GM12865 (cell line): ENCODE data around the gene ZBTB20.

Experiments used
- DNase-seq: peaks from one replicate; pipeline ENCODE4 v3.0.0; 2010; ENCODE audit warnings: low read depth
- H3K4me3 ChIP-seq: 2 replicates; pipeline ENCODE4 v1.5.1; 2011; ENCODE audit warnings: mild to moderate bottlenecking, low read depth, low read length, control low read depth
- TF ChIP-seq, protein P1 (sequence below): IDR thresholded peaks from 2 replicates; pipeline ENCODE4 v1.5.1; 2011; ENCODE audit warnings: low read length, control low read depth, low read depth, inconsistent platforms; ENCODE audit not compliant: insufficient read depth; ENCODE audit errors: missing control alignments

Gene ZBTB20

DNA sequence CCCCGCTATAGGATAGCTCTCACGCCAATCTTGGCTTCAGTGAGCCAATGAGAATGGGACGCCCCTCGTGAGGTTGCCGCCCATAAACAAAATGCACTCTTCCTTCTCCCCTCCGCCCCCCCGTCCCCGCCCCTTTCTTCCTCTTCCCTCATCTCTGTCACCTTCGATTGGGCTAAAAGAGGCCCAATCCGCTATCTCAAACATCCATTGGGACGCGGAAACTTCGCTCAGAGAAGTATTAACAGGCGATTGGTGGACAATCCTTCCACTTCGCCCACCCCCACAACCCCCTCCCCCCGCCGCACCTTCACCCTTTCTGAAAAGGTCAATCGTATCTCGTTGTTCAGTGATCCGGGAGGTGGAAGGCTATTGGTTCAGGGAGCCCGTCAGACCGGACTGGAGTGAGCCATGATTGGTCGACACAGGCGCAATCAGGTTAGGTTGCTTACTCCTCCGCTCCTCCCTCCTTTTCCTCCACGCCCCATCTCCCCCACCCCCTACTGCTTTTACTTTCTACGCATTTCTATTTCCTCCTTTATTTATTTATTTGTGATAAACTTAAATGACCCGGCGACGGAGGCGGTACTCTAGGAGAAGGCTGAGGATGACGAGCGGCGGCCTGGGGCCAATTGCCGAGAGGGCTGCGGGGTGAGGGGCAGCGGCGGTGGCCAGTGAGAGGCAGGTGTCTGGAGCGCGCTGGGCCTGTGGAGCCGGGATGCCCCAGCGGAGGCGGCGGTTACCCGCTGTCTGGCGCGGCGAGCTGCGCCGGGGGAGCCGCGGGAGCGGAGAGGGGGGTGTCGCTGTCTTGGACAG lies 447 bp upstream of the ZBTB20 start:
- TF ChIP-seq, protein P1, sequence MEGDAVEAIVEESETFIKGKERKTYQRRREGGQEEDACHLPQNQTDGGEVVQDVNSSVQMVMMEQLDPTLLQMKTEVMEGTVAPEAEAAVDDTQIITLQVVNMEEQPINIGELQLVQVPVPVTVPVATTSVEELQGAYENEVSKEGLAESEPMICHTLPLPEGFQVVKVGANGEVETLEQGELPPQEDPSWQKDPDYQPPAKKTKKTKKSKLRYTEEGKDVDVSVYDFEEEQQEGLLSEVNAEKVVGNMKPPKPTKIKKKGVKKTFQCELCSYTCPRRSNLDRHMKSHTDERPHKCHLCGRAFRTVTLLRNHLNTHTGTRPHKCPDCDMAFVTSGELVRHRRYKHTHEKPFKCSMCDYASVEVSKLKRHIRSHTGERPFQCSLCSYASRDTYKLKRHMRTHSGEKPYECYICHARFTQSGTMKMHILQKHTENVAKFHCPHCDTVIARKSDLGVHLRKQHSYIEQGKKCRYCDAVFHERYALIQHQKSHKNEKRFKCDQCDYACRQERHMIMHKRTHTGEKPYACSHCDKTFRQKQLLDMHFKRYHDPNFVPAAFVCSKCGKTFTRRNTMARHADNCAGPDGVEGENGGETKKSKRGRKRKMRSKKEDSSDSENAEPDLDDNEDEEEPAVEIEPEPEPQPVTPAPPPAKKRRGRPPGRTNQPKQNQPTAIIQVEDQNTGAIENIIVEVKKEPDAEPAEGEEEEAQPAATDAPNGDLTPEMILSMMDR: no peak
- peak; percentile 100 for DNase-seq
- peak overlapping the region; percentile 95 for H3K4me3 ChIP-seq

DNA sequence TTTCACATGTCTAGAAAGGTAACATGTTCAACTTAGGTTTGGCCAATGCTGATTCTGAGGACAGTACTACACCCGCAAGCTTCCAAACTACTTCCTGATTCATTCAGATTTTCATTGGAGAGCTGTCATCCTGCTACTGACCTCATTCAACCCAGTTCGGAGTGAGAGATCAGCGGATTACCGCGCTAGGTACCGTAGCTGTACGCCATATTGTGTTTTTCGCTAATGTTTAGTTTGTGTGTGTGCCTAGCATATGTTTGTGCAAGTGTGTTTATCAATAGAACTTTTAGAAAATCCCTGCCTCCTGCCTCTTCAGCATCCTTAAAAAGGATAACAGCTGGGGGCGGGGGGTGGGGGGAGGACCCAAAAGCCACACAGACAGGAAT lies 1.1 kb downstream of the ZBTB20 start:
- TF ChIP-seq, protein P1: no peak
- peak overlapping the region; percentile 64 for H3K4me3 ChIP-seq
- DNase-seq: peak; percentile 82

DNA sequence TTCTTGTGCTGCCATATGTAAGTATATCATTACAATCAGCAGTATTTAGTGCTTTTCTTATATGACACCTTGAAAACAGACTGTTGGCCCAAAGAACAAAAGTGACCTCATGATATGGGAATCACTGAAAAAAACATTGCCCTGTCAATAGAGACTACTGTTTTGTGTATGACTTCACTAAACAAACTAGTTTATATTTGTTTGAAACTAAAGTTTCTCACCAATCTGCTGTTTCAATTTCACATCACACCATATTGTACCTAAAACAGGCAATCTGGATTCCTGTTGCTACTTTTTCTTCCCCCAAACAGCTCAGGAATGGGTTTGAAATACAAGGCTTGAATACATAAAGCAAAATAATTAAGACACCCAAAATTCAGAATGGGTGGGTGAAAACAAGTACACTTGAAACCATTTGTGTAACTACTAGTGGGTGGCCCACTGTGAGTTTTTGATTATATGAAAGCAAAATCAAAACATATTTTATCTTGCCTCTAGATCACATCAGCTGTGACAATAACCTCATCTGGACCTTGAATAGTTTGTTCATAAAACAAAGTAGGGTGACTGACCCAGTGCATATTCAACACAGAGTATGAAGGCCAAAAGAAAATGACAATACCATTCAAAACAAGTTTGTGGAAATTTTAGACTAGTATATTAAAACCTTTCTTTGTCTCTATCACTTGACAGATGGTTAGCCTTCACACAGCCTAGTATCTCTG lies 5.9 kb downstream of the ZBTB20 start:
- H3K4me3 ChIP-seq: no peak overlapping the region
- TF ChIP-seq, protein P1: no peak
- DNase-seq: peak; percentile 50

DNA sequence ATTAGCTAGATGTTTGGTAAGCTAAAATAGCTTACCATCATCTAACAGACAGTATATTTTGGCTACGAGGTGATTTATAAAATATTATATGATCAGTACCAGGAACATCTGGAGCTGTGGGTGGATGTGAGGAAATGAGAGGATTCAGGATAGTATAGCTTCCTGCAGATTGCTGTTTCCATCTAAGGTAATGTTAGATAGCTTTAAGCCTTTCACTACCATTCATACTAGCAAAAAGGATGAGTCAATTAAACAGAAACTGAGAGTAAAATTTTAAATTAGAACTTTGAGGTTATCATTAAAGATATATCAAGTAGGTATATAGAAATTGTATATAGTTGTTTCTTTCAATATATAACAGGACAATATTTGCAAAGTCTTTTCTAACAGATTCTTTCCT lies 8.0 kb downstream of the ZBTB20 start:
- no peak overlapping the region for H3K4me3 ChIP-seq
- TF ChIP-seq, protein P1: no peak
- DNase-seq: no peak

DNA sequence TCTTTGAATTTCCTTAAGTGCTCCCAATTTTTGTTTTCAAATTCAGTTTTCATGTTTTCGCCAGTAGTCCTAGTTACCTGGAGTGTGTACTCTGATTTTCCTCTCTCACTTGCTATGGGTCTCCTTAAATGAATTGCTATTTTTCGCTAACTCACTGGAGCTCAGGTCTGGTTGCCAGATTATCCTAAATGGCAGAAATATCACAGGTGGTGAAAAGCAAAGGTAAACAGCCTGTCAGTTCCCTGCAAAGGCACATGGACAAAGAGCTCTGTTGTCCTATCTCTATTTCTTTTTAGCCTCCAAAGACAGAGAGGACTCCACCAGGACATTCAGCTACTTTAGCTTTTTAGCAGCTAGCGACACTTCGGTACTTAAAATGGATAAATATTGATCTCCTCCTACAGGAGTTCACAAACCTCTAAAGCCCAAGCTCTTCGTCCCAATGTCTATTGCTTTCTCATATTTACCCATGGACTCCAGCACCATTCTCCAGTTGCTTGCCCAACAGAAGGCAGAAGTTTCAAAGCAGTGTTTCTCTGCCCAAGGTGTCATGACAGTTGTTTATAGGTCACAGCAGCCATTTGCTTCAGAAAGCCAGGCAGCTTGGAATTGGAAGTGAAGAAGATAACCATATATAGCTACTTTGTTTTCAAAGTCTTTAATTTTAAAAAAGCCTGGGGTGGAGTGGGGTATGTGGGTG lies 12.3 kb downstream of the ZBTB20 start:
- H3K4me3 ChIP-seq: no peak overlapping the region
- TF ChIP-seq, protein P1: no peak

DNA sequence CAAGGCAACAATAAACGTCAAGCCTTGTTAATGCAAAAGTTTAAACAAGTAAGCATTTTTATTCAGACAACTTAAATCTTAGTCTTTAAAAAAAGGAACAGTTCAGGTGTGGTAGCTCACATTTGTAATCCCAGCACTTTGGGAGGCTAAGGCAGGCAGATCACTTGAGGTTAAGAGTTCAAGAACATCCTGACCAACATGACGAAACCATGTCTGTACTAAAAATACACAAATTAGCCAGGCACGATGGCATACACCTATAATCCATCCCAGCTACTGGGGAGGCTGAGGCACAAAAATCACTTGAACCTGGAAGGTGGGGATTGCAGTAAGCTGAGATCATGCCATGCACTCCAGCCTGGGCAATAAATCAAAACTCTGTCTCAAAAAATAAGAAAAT lies 19.9 kb downstream of the ZBTB20 start:
- no peak overlapping the region for H3K4me3 ChIP-seq
- TF ChIP-seq, protein P1: no peak
- no peak for DNase-seq

More for the DNA sequence above, 12.3 kb downstream of the ZBTB20 start:
- no peak for DNase-seq
